GM12891 (cell line): Measurements from ENCODE around the gene UBXN4.

Experiments used
- POLR2A ChIP-seq: IDR thresholded peaks from 2 replicates; pipeline ENCODE4 v1.6.1; 2011; ENCODE audit warnings: low read depth, low read length, control low read depth
- POLR2AphosphoS5 ChIP-seq: IDR thresholded peaks from 2 replicates; pipeline ENCODE4 v1.6.1; 2011; ENCODE audit warnings: low read depth, low read length, control low read depth
- POU2F2 ChIP-seq: IDR thresholded peaks from 2 replicates; pipeline ENCODE4 v1.6.1; 2011; ENCODE audit warnings: low read depth, mild to moderate bottlenecking, control low read depth, low read length, moderate library complexity

DNA sequence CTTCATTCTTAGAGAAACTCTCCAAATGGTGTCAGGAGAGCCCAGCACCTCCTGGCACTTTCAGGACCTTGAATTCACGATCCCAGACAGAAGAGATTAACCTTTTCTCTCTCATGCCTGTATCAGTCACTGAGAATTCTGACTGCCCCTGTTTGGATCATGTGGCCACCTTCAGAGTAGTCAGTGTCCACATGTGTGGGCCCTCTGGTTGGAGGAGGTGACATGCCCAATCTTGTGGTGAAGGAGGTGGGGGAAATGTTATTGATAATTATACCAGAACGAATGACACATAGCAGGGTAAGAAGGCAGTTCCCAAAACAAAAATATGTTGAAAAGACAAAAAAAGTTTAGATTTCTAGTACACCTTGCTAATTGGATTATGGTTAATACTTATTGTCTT lies 31.7 kb downstream of the UBXN4 start:
- TF ChIP-seq POLR2AphosphoS5 = no peak
- no peak for TF ChIP-seq POLR2A
- no peak for TF ChIP-seq POU2F2
